Activated T-helper 2 cell treated with anti-CD3 and anti-CD28 coated beads, Interferon-gamma antibody, Interleukin-2, Interleukin-4, amounts not matched to agents 10 μg/mL and 5 μg/mL and 100 μg/mL, durations not matched to agents 14 hours and 24 hours and 36 hours (primary cell): ENCODE measurements around the gene SLC39A9. TPM values are rescaled to one million over a fixed set of nuclear protein-coding genes. Genes with fewer than 3 reads are reported as not detected.
"Not testable (repeated sequence)": the region's sequence is repeated elsewhere in the genome, so short reads cannot be mapped to it uniquely, and the experiment has no call there.

Experiments used
- DNase-seq: peaks from one replicate; pipeline ENCODE4 v3.0.0; 2021; ENCODE audit warnings: low spot score
- H3K27ac Mint-ChIP-seq: one replicate; pipeline ENCODE4 v1.8.0; 2021; ENCODE audit warnings: mixed read lengths
- H3K27me3 Mint-ChIP-seq: one replicate; pipeline ENCODE4 v1.8.0; 2021; ENCODE audit warnings: low read depth, mixed read lengths
- H3K36me3 Mint-ChIP-seq: one replicate; pipeline ENCODE4 v1.8.0; 2021; ENCODE audit warnings: low read depth, mixed read lengths
- H3K4me1 Mint-ChIP-seq: one replicate; pipeline ENCODE4 v1.8.0; 2021; ENCODE audit warnings: low read depth, mixed read lengths
- H3K4me3 Mint-ChIP-seq: one replicate; pipeline ENCODE4 v1.8.0; 2021; ENCODE audit warnings: low read depth, mild to moderate bottlenecking, moderate library complexity, mixed read lengths
- H3K9me3 Mint-ChIP-seq: one replicate; pipeline ENCODE4 v1.8.0; 2021; ENCODE audit warnings: mixed read lengths
- intact Hi-C: fragments of 100-400 bp; cut with micrococcal nuclease; formaldehyde crosslinking; loops from one replicate; pipeline ENCODE4 v1.15.1; 2023
- total RNA-seq: library from RNA; stranded (reverse); gene quantifications from 2 replicates; pipeline ENCODE4 v1.2.3, GENCODE V29; 2022

SLC39A9 gene
- total RNA-seq, 1 donor from 2014 or later: 43.7 TPM

DNA sequence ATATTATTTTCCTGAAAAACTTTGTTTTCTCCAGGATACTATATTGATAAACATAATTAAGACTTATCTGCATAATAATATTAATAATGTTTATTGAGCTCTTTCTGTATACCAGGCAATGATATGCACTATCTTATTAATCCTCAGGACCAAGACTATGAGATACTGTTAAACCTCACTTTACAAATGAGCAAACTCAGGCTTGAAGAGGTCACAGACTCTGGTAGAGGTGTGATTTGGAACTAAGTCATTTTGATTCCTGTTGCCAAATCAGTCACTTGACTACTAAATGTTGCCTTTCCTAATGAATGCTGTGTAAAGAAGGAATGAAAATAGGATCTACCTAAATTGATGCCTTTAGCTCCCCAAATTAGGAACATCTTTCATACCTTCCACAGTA is 7.3 kb downstream of the SLC39A9 start:
- no peak overlapping the region for H3K4me3 Mint-ChIP-seq
- H3K36me3 Mint-ChIP-seq: peaks cover 20% of the 10 kb centered on the region
- peaks cover 13% of the 10 kb centered on the region for H3K4me1 Mint-ChIP-seq
- no peaks in the 10 kb centered on the region for H3K9me3 Mint-ChIP-seq
- H3K27me3 Mint-ChIP-seq: no peaks in the 10 kb centered on the region
- intact Hi-C loops: no loop called here
- no peak overlapping the region for H3K27ac Mint-ChIP-seq
- no peak for DNase-seq

DNA sequence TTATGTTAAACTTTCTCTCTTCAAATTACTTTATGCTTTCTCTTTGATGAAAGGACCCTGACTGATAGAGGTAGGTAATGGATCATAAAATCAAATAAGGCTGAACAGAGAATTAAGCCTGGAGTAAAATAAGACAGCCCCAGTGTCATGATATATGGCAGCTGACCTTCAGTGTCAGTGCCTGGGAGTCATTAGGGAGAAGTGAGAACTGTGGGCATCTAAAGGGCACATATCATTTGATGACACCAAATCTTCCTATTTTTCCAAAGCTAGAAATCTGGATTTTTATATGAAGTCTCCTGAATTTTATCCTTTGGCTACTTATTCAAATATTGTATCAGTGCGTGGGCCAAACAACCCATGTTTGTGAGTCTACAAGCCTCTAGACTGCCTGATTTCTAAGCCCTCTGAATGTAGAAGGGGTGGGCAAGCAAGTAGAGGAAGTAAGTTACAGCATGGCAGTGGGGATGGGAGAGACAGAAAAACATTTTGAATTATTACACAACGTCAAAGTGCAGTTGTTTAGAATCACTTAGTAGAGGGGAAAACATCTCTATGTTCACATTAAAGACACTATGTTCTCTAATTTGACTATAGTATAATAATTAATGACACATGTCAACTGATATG is 10.0 kb downstream of the SLC39A9 start:
- H3K4me1 Mint-ChIP-seq: peaks cover 7% of the 10 kb centered on the region
- no peak overlapping the region for H3K27ac Mint-ChIP-seq

DNA sequence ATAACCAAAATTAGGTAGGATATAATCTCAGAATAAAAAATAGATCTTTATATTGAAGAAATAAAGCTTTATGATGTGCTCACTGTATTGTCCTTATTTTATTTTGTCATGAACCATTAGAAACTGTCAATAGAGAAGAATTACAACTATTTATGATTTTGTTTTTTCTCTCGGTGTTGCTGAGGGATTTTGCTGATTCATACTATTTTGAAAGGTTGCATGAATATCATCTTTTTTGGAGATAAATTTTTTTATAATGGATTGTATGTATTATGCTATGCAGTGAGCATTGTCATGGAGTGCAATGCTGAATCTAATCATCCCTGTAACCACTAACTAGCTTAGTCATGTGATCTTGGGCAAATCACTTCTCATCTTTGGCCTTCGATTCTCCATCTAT is 15.0 kb downstream of the SLC39A9 start:
- H3K4me3 Mint-ChIP-seq: no peak overlapping the region
- H3K27ac Mint-ChIP-seq: no peak overlapping the region
- intact Hi-C loops: no loop called here
- no peak for DNase-seq
- H3K36me3 Mint-ChIP-seq: peaks cover 13% of the 10 kb centered on the region
- H3K9me3 Mint-ChIP-seq: peaks cover 10% of the 10 kb centered on the region
- no peaks in the 10 kb centered on the region for H3K27me3 Mint-ChIP-seq
- peaks cover 4% of the 10 kb centered on the region for H3K4me1 Mint-ChIP-seq

More for the DNA sequence above, 10.0 kb downstream of the SLC39A9 start:
- H3K4me3 Mint-ChIP-seq: no peak overlapping the region
- H3K27me3 Mint-ChIP-seq: no peaks in the 10 kb centered on the region
- DNase-seq: no peak
- no peaks in the 10 kb centered on the region for H3K9me3 Mint-ChIP-seq
- intact Hi-C loops: no loop called here
- H3K36me3 Mint-ChIP-seq: peaks cover 15% of the 10 kb centered on the region

DNA sequence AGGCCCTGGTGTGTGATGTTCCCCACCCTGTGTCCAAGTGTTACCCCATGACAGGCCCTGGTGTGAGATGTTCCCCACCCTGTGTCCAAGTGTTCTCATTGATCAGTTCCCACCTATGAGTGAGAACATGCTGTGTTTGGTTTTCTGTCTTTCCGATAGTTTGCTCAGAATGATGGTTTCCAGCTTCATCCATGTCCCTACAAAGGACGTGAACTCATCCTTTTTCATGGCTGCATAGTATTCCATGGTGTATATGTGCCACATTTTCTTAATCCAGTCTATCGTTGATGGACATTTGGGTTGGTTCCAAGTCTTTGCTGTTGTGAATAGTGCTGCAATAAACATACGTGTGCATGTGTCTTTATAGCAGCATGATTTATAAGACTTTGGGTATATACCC is 17.6 kb downstream of the SLC39A9 start:
- H3K4me1 Mint-ChIP-seq: peaks cover 17% of the 10 kb centered on the region
- H3K27me3 Mint-ChIP-seq, H3K27ac Mint-ChIP-seq, DNase-seq, H3K4me3 Mint-ChIP-seq, intact Hi-C loops: not testable (repeated sequence)
- H3K36me3 Mint-ChIP-seq: peaks cover 10% of the 10 kb centered on the region
- H3K9me3 Mint-ChIP-seq: peaks cover 10% of the 10 kb centered on the region

DNA sequence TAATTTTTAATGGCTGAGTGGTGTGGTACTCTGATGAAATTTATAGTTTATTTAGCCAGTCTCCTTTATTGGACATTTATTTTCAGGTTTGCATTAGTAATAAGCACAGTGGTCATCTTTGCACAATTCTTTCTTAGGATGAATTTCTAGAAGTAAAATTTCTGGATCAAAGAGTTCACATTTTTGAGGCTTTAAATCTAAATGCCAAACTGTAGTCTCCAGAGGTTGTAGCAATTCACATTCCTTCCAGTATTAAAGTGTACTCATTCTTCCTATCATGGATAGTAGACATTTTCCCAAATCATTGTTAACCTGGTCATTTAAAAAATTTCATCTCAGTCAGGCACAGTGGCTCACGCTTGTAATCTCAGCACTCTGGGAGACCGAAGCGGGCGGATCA is 24.8 kb downstream of the SLC39A9 start:
- intact Hi-C loops: no loop called here
- peaks cover 15% of the 10 kb centered on the region for H3K4me1 Mint-ChIP-seq

DNA sequence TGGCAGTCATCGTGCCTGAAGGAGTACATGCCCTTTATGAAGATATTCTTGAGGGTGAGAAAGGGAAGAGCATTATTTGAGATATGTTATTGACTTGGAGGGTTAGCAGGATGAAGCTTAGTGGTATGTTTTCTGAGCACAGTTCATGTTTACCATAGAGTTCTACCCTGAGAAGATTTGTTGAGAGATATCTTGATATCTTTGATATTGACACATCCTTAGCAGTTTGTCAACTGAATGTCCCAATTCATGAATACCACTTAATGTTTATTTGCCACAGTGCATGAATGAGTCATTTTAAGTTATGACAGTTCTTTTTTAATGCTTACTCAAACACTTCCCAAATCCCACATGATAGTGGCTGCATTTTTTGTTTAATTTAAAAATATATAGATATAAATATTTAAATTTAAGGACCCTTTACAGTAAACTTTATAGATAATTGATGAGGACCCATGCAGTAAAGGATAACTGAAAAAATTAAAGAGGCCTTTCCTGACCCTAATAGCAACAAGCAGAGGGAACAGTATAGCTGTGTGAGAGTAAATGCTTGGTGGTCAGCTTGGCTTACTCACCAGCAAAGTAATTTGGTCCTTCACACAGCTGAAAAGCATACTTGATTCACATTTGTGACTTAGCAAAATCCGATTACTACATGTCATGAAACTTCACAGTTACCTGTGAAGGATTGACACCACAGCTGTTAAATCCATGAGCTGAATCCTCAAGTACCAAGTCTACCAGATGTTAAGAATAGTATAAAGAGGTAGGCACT is 25.8 kb downstream of the SLC39A9 start:
- Mint-ChIP-seq H3K27me3 (no peaks in the 10 kb centered on the region), H3K9me3 (no peaks in the 10 kb centered on the region), H3K4me3 (no peak overlapping the region), H3K4me1 (peaks cover 12% of the 10 kb centered on the region), H3K27ac (no peak overlapping the region), H3K36me3 (peaks cover 28% of the 10 kb centered on the region)
- intact Hi-C loops: no loop called here
- no peak for DNase-seq

More for the DNA sequence above, 24.8 kb downstream of the SLC39A9 start:
- no peak overlapping the region for H3K27ac Mint-ChIP-seq
- peaks cover 23% of the 10 kb centered on the region for H3K36me3 Mint-ChIP-seq
- H3K4me3 Mint-ChIP-seq: no peak overlapping the region
- no peaks in the 10 kb centered on the region for H3K27me3 Mint-ChIP-seq
- H3K9me3 Mint-ChIP-seq: no peaks in the 10 kb centered on the region
- DNase-seq: no peak

DNA sequence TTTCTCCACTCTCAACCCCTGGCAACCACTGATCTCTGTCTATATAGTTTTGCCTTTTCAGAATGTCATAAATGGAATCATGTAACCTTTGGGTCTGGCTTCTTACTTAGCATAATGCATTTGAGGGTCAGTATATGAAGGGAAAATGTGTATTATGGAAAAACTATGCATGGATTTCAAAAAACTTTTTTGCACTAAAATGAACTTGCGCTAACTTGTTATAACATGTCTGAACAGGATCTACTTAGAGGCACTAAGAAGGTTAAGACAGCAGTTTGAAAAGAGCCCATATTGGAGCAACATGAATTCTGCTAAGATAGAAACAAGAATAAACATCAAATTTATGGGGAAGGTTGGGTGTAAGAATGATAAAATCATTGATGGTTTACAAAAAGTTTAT is 29.1 kb downstream of the SLC39A9 start:
- no peak for DNase-seq
- intact Hi-C loops: no loop called here
- Mint-ChIP-seq H3K27ac (no peak overlapping the region), H3K4me3 (no peak overlapping the region), H3K27me3 (no peaks in the 10 kb centered on the region), H3K4me1 (no peaks in the 10 kb centered on the region), H3K36me3 (peaks cover 32% of the 10 kb centered on the region), H3K9me3 (no peaks in the 10 kb centered on the region)

DNA sequence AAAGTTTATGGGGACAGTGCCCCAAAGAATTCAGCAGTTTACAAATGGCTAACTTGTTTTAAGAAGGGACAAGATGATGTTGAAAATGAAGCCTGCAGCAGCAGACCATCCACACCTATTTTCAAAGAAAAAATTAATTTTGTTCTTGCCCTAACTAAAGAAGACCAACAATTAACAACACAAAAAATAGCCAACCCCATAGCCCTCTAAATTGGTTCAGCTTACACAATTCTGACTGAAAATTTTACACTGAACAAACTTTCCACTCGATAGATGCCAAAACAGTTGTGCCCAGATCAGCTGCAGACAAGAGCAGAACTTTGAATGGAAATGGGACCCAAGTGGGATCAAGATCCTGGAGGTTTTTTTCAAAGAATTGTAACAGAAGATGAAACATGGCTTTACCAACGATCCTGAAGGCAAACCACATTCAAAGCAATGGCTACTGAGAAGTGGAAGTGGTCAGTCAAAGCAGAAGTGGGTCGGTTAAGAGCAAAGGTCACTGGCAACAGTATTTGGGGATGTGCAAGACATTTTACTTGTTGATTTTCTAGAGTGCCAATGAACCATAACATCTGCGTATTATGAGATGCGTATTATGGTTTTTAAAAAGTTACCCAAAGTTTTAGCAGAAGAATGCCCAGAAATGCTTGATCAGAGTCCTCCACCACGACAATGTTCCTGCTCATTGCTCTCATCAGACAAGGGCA is 30.0 kb downstream of the SLC39A9 start:
- Mint-ChIP-seq H3K27me3 (no peaks in the 10 kb centered on the region), H3K36me3 (peaks cover 32% of the 10 kb centered on the region), H3K9me3 (no peaks in the 10 kb centered on the region), H3K27ac (no peak overlapping the region), H3K4me1 (no peaks in the 10 kb centered on the region), H3K4me3 (no peak overlapping the region)
- intact Hi-C loops: no loop called here
- no peak for DNase-seq

DNA sequence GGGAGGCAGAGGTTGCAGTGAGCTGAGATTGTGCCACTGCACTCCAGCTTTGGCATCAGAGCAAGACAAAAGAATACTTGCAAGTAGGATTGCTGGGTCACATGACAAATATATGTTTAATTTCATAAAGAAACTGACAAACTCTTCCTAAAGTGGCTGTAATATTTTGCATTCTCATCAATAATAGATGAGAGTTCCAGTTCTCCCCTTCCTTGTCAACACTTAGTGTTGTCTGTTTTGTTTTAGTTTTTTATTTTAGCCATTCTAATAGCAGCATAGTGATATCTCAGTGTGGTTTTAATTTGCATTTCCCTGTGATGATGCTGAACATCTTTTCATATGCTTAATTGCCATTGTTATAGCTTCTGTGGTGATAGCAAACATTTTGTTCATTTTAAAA is 31.2 kb downstream of the SLC39A9 start:
- no peaks in the 10 kb centered on the region for H3K9me3 Mint-ChIP-seq
- no peak for DNase-seq
- no peaks in the 10 kb centered on the region for H3K27me3 Mint-ChIP-seq
- H3K27ac Mint-ChIP-seq: no peak overlapping the region
- H3K4me3 Mint-ChIP-seq: no peak overlapping the region
- intact Hi-C loops: no loop called here
- H3K36me3 Mint-ChIP-seq: peaks cover 26% of the 10 kb centered on the region
- no peaks in the 10 kb centered on the region for H3K4me1 Mint-ChIP-seq

DNA sequence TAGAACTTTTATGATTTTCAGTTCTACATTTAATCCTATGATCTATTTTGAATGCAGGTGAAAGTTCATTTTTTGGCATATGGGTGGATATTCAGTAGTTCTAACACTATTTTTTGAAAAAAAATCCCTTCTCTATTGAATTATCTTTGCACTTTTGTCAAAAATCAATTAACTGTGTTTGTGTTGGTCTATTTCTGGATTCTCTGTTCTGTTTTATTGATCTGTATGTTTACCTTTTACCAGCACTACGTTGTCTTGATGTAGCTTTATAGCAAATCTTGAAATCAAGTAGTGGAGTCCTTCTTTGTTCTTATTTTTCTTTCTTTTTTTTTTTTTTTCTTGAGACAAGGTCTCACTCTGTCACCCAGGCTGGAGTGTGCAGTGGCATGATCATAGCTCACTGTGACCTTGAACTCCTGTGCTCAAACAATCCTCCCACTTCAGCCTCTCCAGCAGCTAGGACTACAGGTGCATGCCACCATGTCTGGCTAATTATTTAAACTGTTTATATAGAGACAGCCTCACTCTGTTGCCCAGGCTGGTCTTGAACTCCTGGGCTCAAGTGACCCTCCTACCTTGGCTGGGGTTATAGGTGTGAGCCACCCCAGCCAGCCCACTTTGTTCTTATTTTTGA is 31.9 kb downstream of the SLC39A9 start:
- Mint-ChIP-seq H3K27me3 (no peaks in the 10 kb centered on the region), H3K27ac (no peak overlapping the region), H3K36me3 (peaks cover 20% of the 10 kb centered on the region), H3K9me3 (no peaks in the 10 kb centered on the region), H3K4me1 (no peaks in the 10 kb centered on the region), H3K4me3 (no peak overlapping the region)
- no peak for DNase-seq
- intact Hi-C loops: no loop called here

DNA sequence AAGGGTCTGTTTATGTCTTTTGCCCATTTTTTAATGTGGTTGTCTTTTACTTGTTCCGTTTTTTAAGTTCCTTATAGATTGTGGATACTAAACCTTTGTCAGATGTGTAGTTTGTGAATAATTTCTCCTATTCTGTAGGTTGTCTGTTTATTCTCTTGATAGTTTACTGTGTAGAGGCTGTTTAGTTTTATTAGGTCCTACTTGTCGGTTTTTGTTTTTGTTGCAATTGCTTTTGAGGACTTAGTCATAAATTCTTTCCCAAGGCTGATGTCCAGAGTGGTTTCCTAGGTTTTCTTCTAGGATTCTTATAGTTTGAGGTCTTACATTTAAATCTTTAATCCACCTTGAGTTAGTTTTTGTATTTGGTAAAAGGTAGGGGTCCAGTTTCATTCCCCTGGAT is 33.9 kb downstream of the SLC39A9 start:
- Mint-ChIP-seq H3K9me3 (no peaks in the 10 kb centered on the region), H3K27ac (no peak overlapping the region), H3K27me3 (no peaks in the 10 kb centered on the region), H3K4me3 (no peak overlapping the region), H3K36me3 (peaks cover 14% of the 10 kb centered on the region), H3K4me1 (no peaks in the 10 kb centered on the region)
- intact Hi-C loops: no loop called here
- no peak for DNase-seq

DNA sequence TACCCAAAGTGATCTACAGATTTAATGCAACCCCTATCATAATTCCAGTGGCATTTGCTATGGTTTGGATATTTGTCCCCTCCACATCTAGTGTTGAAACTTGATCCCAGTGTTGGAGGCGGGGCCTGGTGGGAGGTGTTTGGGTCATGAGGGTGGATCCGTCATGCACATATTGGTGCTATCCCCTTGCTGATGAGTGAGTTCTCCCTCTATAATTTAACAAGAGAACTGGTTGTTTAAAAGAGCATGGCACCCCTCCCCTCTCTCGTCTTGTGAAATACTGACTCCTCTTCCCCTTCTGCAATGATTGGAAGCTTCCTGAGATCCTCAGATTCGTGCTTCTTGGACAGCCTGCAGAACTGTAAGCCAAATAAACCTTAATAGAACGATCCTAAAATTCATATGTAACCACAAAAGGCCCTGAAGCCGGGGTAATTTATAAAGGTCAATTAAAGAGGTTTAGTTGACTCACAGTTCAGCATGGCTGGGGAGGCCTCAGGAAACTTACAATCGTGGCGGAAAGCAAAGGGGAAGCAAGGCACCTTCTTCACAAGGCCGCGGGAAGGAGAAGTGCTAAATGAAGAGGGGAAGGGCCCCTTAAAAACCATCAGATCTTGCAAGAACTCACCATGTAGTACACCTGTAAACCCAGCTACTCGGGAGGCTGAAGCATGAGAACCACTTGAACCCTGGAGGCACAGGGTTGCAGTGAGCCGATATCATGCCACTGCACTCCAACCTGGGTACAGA is 41.2 kb downstream of the SLC39A9 start:
- Mint-ChIP-seq H3K36me3 (peaks cover 36% of the 10 kb centered on the region), H3K27ac (no peak overlapping the region), H3K27me3 (no peaks in the 10 kb centered on the region), H3K4me1 (peaks cover 16% of the 10 kb centered on the region), H3K9me3 (no peaks in the 10 kb centered on the region), H3K4me3 (no peak overlapping the region)
- DNase-seq: no peak
- intact Hi-C loops: no loop called here
